A549 (cell line): ENCODE measurements around the gene INHBE. TPM values are rescaled to one million over a fixed set of nuclear protein-coding genes. Genes with fewer than 3 reads are reported as not detected.

Experiments used
- ATAC-seq, 2 experiments: fragments of 200-7000 bp in 1 of 2; fragments of >200 bp in 1 of 2; cut with Nextera tagmentation in 1 of 2; cut with Tn5 transposase in 1 of 2; 3 replicates each; pipeline versions ENCODE4 v1.8.0 to v1.9.1; 2018 to 2020; ENCODE audit warnings: mild to moderate bottlenecking in 1 of 2, moderate library complexity in 1 of 2
- CTCF ChIA-PET: fragments of 300-600 bp; sonication (Branson Sonifier 250); formaldehyde crosslinking; extraction: SDS; loops from one replicate; lab custom pipeline; 2021; ENCODE audit warnings: antibody characterized with exemption, inconsistent platforms; lab: Yijun Ruan, JAX
- POLR2A ChIA-PET: fragments of 350-600 bp; formaldehyde crosslinking; extraction: SDS; loops from one replicate; lab custom pipeline; 2021; ENCODE audit warnings: antibody characterized with exemption, inconsistent platforms; lab: Yijun Ruan, JAX
- DNase-seq, 2 experiments: peaks; one replicate each; pipeline versions ENCODE4 v3.0.0 to v3.0.0-alpha.2; 2011 to 2016; ENCODE audit warnings: low read depth in 1 of 2, low spot score in 1 of 2
- FAIRE-seq: peaks from 2 replicates; lab custom pipeline; 2011; peaks lifted over from hg19 to GRCh38; lab: Jason Lieb, UNC
- H3K27ac ChIP-seq, 2 experiments: fragments of >200 bp; sonication (Bioruptor Twin); formaldehyde crosslinking; 3 replicates each; pipeline ENCODE4 v1.5.1; 2016 to 2017
- H3K4me1 ChIP-seq: fragments of >200 bp; sonication (Bioruptor Twin); formaldehyde crosslinking; 3 replicates; pipeline ENCODE4 v1.6.1; 2016
- H3K4me2 ChIP-seq: fragments of >200 bp; sonication (Bioruptor Twin); formaldehyde crosslinking; 3 replicates; pipeline ENCODE4 v1.6.1; 2016
- H3K4me3 ChIP-seq: fragments of >200 bp; sonication (Bioruptor Twin); formaldehyde crosslinking; 3 replicates; pipeline ENCODE4 v1.5.1; 2016
- H3K9me3 ChIP-seq: fragments of >200 bp; sonication (Bioruptor Twin); formaldehyde crosslinking; 3 replicates; pipeline ENCODE4 v1.6.1; 2016
- ATOH8 ChIP-seq: fragments of 250-450 bp; sonication (Bioruptor Pico); IDR thresholded peaks from 2 replicates; pipeline ENCODE4 v1.5.0; 2020; ENCODE audit warnings: low read depth, mild to moderate bottlenecking, moderate library complexity
- CBX2 ChIP-seq: fragments of 200-600 bp; sonication (generic); IDR thresholded peaks from 2 replicates; pipeline ENCODE4 v1.6.1; 2016; ENCODE audit warnings: low read depth, mild to moderate bottlenecking, borderline replicate concordance
- CBX8 ChIP-seq: fragments of 200-600 bp; sonication (generic); IDR thresholded peaks from 2 replicates; pipeline ENCODE4 v1.6.1; 2016
- CEBPB ChIP-seq, 2 experiments: fragments of >200 bp in 1 of 2; sonication (Bioruptor Twin) in 1 of 2; formaldehyde crosslinking in 1 of 2; IDR thresholded peaks; 2 replicates each; pipeline ENCODE4 v1.6.1; 2012 to 2016
- CHD2 ChIP-seq: fragments of 150-350 bp; IDR thresholded peaks from 2 replicates; pipeline ENCODE4 v1.6.1; 2014; ENCODE audit warnings: low read length; ENCODE audit not compliant: partially characterized antibody
- CHD4 ChIP-seq: fragments of 200-600 bp; sonication (generic); IDR thresholded peaks from 2 replicates; pipeline ENCODE4 v1.6.1; 2016; ENCODE audit warnings: antibody characterized with exemption, mild to moderate bottlenecking, borderline replicate concordance
- FOSB ChIP-seq: fragments of 250-450 bp; sonication (Bioruptor Pico); IDR thresholded peaks from 2 replicates; pipeline ENCODE4 v1.5.0; 2020; ENCODE audit warnings: mild to moderate bottlenecking, moderate library complexity
- GATA3 ChIP-seq: IDR thresholded peaks from 2 replicates; pipeline ENCODE4 v1.6.1; 2012; ENCODE audit warnings: borderline replicate concordance
- HDAC2 ChIP-seq: fragments of 200-600 bp; sonication (generic); IDR thresholded peaks from 2 replicates; pipeline ENCODE4 v1.6.1; 2016
- HES2 ChIP-seq: fragments of >200 bp; sonication (Bioruptor Twin); formaldehyde crosslinking; IDR thresholded peaks from 2 replicates; pipeline ENCODE4 v1.6.1; 2016
- HOXB13 ChIP-seq: fragments of 250-450 bp; sonication (Bioruptor Pico); IDR thresholded peaks from 2 replicates; pipeline ENCODE4 v1.5.0; 2020; ENCODE audit warnings: low read depth, mild to moderate bottlenecking, moderate library complexity
- HOXB5 ChIP-seq: fragments of 250-450 bp; sonication (Bioruptor Pico); IDR thresholded peaks from 2 replicates; pipeline ENCODE4 v1.5.0; 2020; ENCODE audit warnings: mild to moderate bottlenecking, moderate library complexity
- JUN ChIP-seq, 2 experiments: fragments of >200 bp; sonication (Bioruptor Twin); formaldehyde crosslinking; IDR thresholded peaks; 2 replicates in 1 of 2; 3 replicates in 1 of 2; pipeline ENCODE4 v1.6.1; 2016 to 2017
- KDM1A ChIP-seq: fragments of 200-600 bp; sonication (generic); IDR thresholded peaks from 2 replicates; pipeline ENCODE4 v1.6.1; 2016; ENCODE audit warnings: low read depth, mild to moderate bottlenecking
- MYC ChIP-seq: IDR thresholded peaks from 2 replicates; pipeline ENCODE4 v1.6.1; 2012; ENCODE audit warnings: mild to moderate bottlenecking, inconsistent platforms, low read length, improper control_type of control experiment, borderline replicate concordance
- NFE2L2 ChIP-seq: fragments of 150-350 bp; conservative IDR thresholded peaks from 2 replicates; pipeline ENCODE4 v1.6.1; 2014; ENCODE audit warnings: low read length
- NPAS2 ChIP-seq: fragments of 250-450 bp; sonication (Bioruptor Pico); IDR thresholded peaks from 2 replicates; pipeline ENCODE4 v1.8.0; 2022; ENCODE audit warnings: mild to moderate bottlenecking, moderate library complexity, borderline replicate concordance
- PHF8 ChIP-seq: fragments of 200-600 bp; sonication (generic); IDR thresholded peaks from 2 replicates; pipeline ENCODE4 v1.6.1; 2016; ENCODE audit warnings: low read depth, mild to moderate bottlenecking, antibody characterized with exemption, moderate library complexity, borderline replicate concordance
- POLR2A ChIP-seq: IDR thresholded peaks from 2 replicates; pipeline ENCODE4 v1.6.1; 2012; ENCODE audit warnings: mild to moderate bottlenecking, low read length
- POLR2AphosphoS2 ChIP-seq: conservative IDR thresholded peaks from 2 replicates; pipeline ENCODE4 v1.6.1; 2012; ENCODE audit warnings: low read length, improper control_type of control experiment, inconsistent platforms
- RAD21 ChIP-seq, 2 experiments: fragments of >200 bp in 1 of 2; sonication (Bioruptor Twin) in 1 of 2; formaldehyde crosslinking in 1 of 2; IDR thresholded peaks in 1 of 2; conservative IDR thresholded peaks in 1 of 2; 2 replicates in 1 of 2; 3 replicates in 1 of 2; pipeline ENCODE4 v1.6.1; 2012 to 2018; ENCODE audit warnings: inconsistent platforms in 1 of 2
- RARB ChIP-seq: fragments of 250-450 bp; sonication (Bioruptor Pico); IDR thresholded peaks from 2 replicates; pipeline ENCODE4 v1.8.0; 2021; ENCODE audit warnings: mild to moderate bottlenecking, moderate library complexity
- RFX5 ChIP-seq: fragments of 450-650 bp; IDR thresholded peaks from 2 replicates; pipeline ENCODE4 v1.7.1; 2014; ENCODE audit warnings: antibody characterized with exemption, mild to moderate bottlenecking, moderate library complexity
- RNF2 ChIP-seq: fragments of 200-600 bp; sonication (generic); IDR thresholded peaks from 2 replicates; pipeline ENCODE4 v1.6.1; 2016; ENCODE audit warnings: low read depth, mild to moderate bottlenecking, antibody characterized with exemption, moderate library complexity, borderline replicate concordance
- TP53 ChIP-seq: fragments of 250-450 bp; sonication (Bioruptor Pico); IDR thresholded peaks from 2 replicates; pipeline ENCODE4 v1.5.0; 2021; ENCODE audit warnings: mild to moderate bottlenecking, moderate library complexity
- USF2 ChIP-seq: fragments of 450-650 bp; IDR thresholded peaks from 2 replicates; pipeline ENCODE4 v1.6.1; 2014; ENCODE audit warnings: antibody characterized with exemption
- ZC3H11A ChIP-seq: fragments of 450-650 bp; IDR thresholded peaks from 2 replicates; pipeline ENCODE4 v1.6.1; 2014; ENCODE audit warnings: antibody characterized with exemption, mild to moderate bottlenecking
- ZFP36 ChIP-seq: fragments of 450-650 bp; IDR thresholded peaks from 2 replicates; pipeline ENCODE4 v1.6.1; 2014; ENCODE audit warnings: borderline replicate concordance; ENCODE audit not compliant: partially characterized antibody
- ZSCAN20 ChIP-seq: fragments of 250-450 bp; sonication (Bioruptor Pico); IDR thresholded peaks from 2 replicates; pipeline ENCODE4 v1.8.0; 2022; ENCODE audit warnings: mild to moderate bottlenecking, moderate library complexity
- WGBS: methylation state at CpG from one replicate; pipeline ENCODE4 v1.1.6; 2017; ENCODE audit errors: missing lambda C conversion rate; 5-methylcytosine and 5-hydroxymethylcytosine counted together
- polyA plus RNA-seq, 4 experiments: library from polyadenylated mRNA; depleted of rRNA in 3 of 4; stranded (reverse); fragments of >200 nt; fragmentation: RNase III in 1 of 4; extraction: RNeasy Plus Mini Kit Qiagen cat#74134 plus additional on column Dnase treatment in 1 of 4; gene quantifications; 2 replicates in 3 of 4; 3 replicates in 1 of 4; pipeline ENCODE4 v1.2.3, GENCODE V29; 2011 to 2017
- TF ChIP-seq, protein P1 (sequence below): fragments of 200-600 bp; sonication (generic); IDR thresholded peaks from 2 replicates; pipeline ENCODE4 v1.6.1; 2016; ENCODE audit warnings: antibody characterized with exemption, mild to moderate bottlenecking, moderate library complexity
- TF ChIP-seq, protein P2 (sequence below): IDR thresholded peaks from 2 replicates; pipeline ENCODE4 v1.6.1; 2012

Gene INHBE
- polyA plus RNA-seq, 2 of the 4 experiments (the other 2 are of a cell fraction), result 0.74 to 2.4 TPM

- peak overlapping the region; percentile 92 to 99 for H3K27ac ChIP-seq
- ChIA-PET CTCF (interaction anchor here (0.5 to 11.1 kb wide), 61 partner anchors 6 to 524 kb away, joined by 3 to 316 read pairs (median 4); partner anchors contain the start of genes AGAP2, ARHGAP9, INHBC and INHBE), POLR2A (interaction anchor here (1.0 kb wide), 2 partner anchors 29 to 61 kb away, joined by 3 to 5 read pairs; partner anchors contain the start of gene DDIT3)
- WGBS, result 28% methylated on average over 3 of the region's 3 CpGs
- FAIRE-seq (no peak), DNase-seq (no peak), ATAC-seq (no peak)
- peak overlapping the region; percentile 97 for H3K4me2 ChIP-seq
- peak overlapping the region; percentile 65 for H3K4me3 ChIP-seq
- H3K4me1 ChIP-seq, result peaks cover 57% of the 10 kb centered on the region
- H3K9me3 ChIP-seq, result no peaks in the 10 kb centered on the region
- TF ChIP-seq ZSCAN20 (CRISPR knock-in tag), result peak; percentile 23; the same call in 1 of the 2 replicates
- TF ChIP-seq CHD4, result no peak
- no peak for TF ChIP-seq FOSB (CRISPR knock-in tag)
- no peak for TF ChIP-seq HES2
Measured at GRCh38 chr12:57458665-57459054, 3.6 kb downstream of the INHBE start.

DNA sequence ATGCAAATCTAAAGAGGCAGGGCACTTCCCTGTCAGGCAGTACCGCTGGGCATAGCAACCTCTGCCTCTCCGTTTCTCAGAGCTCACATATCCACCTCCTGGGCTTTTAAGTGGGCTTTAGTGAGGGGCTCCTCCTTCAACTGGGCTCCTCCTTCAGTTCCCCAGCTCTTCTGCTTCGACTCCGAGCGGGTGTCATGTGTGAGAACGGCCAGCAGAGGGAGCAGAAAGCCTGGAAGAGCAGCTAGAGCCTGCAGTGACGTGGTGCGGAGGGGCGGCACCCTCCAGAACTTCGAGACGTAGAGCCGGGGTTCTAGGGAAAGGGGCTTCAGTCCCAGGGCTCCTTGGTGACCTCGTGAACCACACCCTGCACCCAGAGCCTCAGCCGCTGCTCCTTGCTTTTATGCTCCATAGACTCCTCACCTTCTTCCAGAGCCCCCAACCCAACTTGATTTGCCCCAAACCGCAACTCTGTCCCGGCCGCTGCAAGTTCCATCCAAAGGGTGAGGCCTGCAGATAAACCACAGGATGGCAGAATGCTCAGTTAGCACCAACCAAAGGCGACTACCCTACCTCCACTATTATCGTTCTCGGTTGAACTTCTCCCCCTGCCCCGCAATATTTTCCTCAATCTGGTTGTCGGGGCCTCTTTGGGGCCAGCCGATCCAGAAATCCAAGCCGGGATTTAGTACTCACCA is 4.1 kb downstream of the INHBE start:
- peak overlapping the region; percentile 92 to 99 for H3K27ac ChIP-seq
- H3K4me3 ChIP-seq, result peak overlapping the region; percentile 65
- CTCF ChIA-PET, result interaction anchor here (0.5 to 11.1 kb wide), 59 partner anchors 7 to 523 kb away, joined by 3 to 316 read pairs (median 4); partner anchors contain the start of genes AGAP2, ARHGAP9, INHBC and INHBE
- POLR2A ChIA-PET, result interaction anchor here (1.0 kb wide), 2 partner anchors 29 to 61 kb away, joined by 3 to 5 read pairs; partner anchors contain the start of gene DDIT3
- 2% methylated on average over 24 of the region's 24 CpGs for WGBS
- no peaks in the 10 kb centered on the region for H3K9me3 ChIP-seq
- peak overlapping the region; percentile 97 for H3K4me2 ChIP-seq
- peaks cover 52% of the 10 kb centered on the region for H3K4me1 ChIP-seq
- peak; percentile 20 to 58 for ATAC-seq
- peak; percentile 43 for FAIRE-seq
- peak; percentile 80 to 98 for DNase-seq
- TF ChIP-seq CBX8, result no peak
- TF ChIP-seq, protein P1, sequence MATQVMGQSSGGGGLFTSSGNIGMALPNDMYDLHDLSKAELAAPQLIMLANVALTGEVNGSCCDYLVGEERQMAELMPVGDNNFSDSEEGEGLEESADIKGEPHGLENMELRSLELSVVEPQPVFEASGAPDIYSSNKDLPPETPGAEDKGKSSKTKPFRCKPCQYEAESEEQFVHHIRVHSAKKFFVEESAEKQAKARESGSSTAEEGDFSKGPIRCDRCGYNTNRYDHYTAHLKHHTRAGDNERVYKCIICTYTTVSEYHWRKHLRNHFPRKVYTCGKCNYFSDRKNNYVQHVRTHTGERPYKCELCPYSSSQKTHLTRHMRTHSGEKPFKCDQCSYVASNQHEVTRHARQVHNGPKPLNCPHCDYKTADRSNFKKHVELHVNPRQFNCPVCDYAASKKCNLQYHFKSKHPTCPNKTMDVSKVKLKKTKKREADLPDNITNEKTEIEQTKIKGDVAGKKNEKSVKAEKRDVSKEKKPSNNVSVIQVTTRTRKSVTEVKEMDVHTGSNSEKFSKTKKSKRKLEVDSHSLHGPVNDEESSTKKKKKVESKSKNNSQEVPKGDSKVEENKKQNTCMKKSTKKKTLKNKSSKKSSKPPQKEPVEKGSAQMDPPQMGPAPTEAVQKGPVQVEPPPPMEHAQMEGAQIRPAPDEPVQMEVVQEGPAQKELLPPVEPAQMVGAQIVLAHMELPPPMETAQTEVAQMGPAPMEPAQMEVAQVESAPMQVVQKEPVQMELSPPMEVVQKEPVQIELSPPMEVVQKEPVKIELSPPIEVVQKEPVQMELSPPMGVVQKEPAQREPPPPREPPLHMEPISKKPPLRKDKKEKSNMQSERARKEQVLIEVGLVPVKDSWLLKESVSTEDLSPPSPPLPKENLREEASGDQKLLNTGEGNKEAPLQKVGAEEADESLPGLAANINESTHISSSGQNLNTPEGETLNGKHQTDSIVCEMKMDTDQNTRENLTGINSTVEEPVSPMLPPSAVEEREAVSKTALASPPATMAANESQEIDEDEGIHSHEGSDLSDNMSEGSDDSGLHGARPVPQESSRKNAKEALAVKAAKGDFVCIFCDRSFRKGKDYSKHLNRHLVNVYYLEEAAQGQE, result no peak
- no peak for TF ChIP-seq HOXB13
- TF ChIP-seq USF2, result no peak; the same call in 1 of the 2 replicates
- TF ChIP-seq HES2, result no peak
- no peak for TF ChIP-seq CBX2
- no peak for TF ChIP-seq RARB (CRISPR knock-in tag)
- TF ChIP-seq TP53 (CRISPR knock-in tag), result no peak
- no peak for TF ChIP-seq RNF2
- no peak for TF ChIP-seq CEBPB (IDR thresholded peaks at IDR 0.05)
- no peak; the same call in 1 of the 2 replicates for TF ChIP-seq KDM1A
- TF ChIP-seq GATA3, result peak; percentile 35; the same call in 1 of the 2 replicates
- TF ChIP-seq ATOH8 (CRISPR knock-in tag), result no peak
- peak in 1 of 2 experiments; percentile 56; a peak in 2 of 5 replicates for TF ChIP-seq JUN (IDR thresholded peaks at IDR 0.05)
- no peak for TF ChIP-seq CHD2
- TF ChIP-seq HDAC2, result no peak
- TF ChIP-seq POLR2A, result peak; percentile 53
- peak; percentile 48; the same call in 1 of the 2 replicates for TF ChIP-seq PHF8
- TF ChIP-seq CHD4, result no peak
- 0 out of 2 replicates have a peak, but pooled peaks have one; percentile 37 for TF ChIP-seq MYC
- no peak for TF ChIP-seq POLR2AphosphoS2
- TF ChIP-seq RAD21 (conservative IDR thresholded peaks at IDR 0.05 in 1 of 2, IDR thresholded peaks at IDR 0.05 in 1 of 2), result peak; percentile 83 to 87
- no peak for TF ChIP-seq ZSCAN20 (CRISPR knock-in tag)
- TF ChIP-seq NFE2L2, result no peak
- TF ChIP-seq RFX5, result no peak
- no peak for TF ChIP-seq ZFP36
- TF ChIP-seq, protein P2, sequence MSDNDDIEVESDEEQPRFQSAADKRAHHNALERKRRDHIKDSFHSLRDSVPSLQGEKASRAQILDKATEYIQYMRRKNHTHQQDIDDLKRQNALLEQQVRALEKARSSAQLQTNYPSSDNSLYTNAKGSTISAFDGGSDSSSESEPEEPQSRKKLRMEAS, result peak; percentile 71
- no peak for TF ChIP-seq NPAS2 (CRISPR knock-in tag)
- no peak for TF ChIP-seq HOXB5 (CRISPR knock-in tag)
- no peak for TF ChIP-seq ZC3H11A
